Liver (tissue), 9 donors: ENCODE measurements around the gene SNHG17. TPM values are rescaled to one million over a fixed set of nuclear protein-coding genes. Genes with fewer than 3 reads are reported as not detected.

ENCODE experiments used
- DNase-seq: peaks from one replicate; pipeline ENCODE4 v3.0.0-alpha.2; 2017; ENCODE audit warnings: low spot score
- H3K27ac ChIP-seq, 2 donors: one replicate each; pipeline ENCODE4 v1.7.0; 2013; ENCODE audit warnings: inconsistent platforms in 2 of 2, low read length in 2 of 2, control low read depth in 1 of 2, low read depth in 1 of 2, mild to moderate bottlenecking in 1 of 2
- H3K27me3 ChIP-seq, 4 donors: one replicate each; pipeline versions ENCODE4 v1.6.1 to v1.7.0; 2013; ENCODE audit warnings: low read length in 3 of 4, inconsistent platforms in 1 of 4, mild to moderate bottlenecking in 1 of 4, moderate library complexity in 1 of 4; ENCODE audit not compliant: control insufficient read depth in 4 of 4, insufficient read depth in 4 of 4
- H3K36me3 ChIP-seq, 4 donors: one replicate each; pipeline versions ENCODE4 v1.6.1 to v1.7.0; 2013; ENCODE audit warnings: low read length in 3 of 4, mild to moderate bottlenecking in 3 of 4, low read depth in 1 of 4, moderate library complexity in 1 of 4; ENCODE audit not compliant: control insufficient read depth in 4 of 4, insufficient read depth in 3 of 4
- H3K4me1 ChIP-seq, 4 donors: one replicate each; pipeline versions ENCODE4 v1.6.1 to v1.7.0; 2013; ENCODE audit warnings: low read length in 3 of 4, mild to moderate bottlenecking in 3 of 4, moderate library complexity in 1 of 4; ENCODE audit not compliant: control insufficient read depth in 4 of 4, insufficient read depth in 4 of 4
- H3K4me3 ChIP-seq, 3 donors: one replicate each; pipeline versions ENCODE4 v1.6.1 to v1.7.0; 2013; ENCODE audit warnings: low read length in 3 of 3, control low read depth in 1 of 3, low read depth in 1 of 3, mild to moderate bottlenecking in 1 of 3
- H3K9ac ChIP-seq, 2 donors: one replicate each; pipeline ENCODE4 v1.7.0; 2013; ENCODE audit warnings: low read length in 2 of 2, mild to moderate bottlenecking in 2 of 2, moderate library complexity in 2 of 2, control low read depth in 1 of 2, low read depth in 1 of 2
- H3K9me3 ChIP-seq, 4 donors: one replicate each; pipeline versions ENCODE4 v1.6.1 to v1.7.0; 2013; ENCODE audit warnings: low read length in 3 of 4; ENCODE audit not compliant: control insufficient read depth in 4 of 4
- EGR1 ChIP-seq, 2 donors: IDR thresholded peaks; 2 replicates each; pipeline ENCODE4 v1.6.1; 2016 to 2018; ENCODE audit warnings: antibody characterized with exemption in 2 of 2, low read depth in 2 of 2
- FOXA1 ChIP-seq: IDR thresholded peaks from 2 replicates; pipeline ENCODE4 v1.6.1; 2016; ENCODE audit warnings: antibody characterized with exemption
- FOXA2 ChIP-seq: IDR thresholded peaks from 2 replicates; pipeline ENCODE4 v1.6.1; 2016; ENCODE audit warnings: antibody characterized with exemption
- GABPA ChIP-seq, 2 donors: IDR thresholded peaks in 1 of 2; conservative IDR thresholded peaks in 1 of 2; 2 replicates each; pipeline ENCODE4 v1.6.1; 2016; ENCODE audit warnings: antibody characterized with exemption in 2 of 2, mild to moderate bottlenecking in 1 of 2, moderate library complexity in 1 of 2
- HNF4G ChIP-seq: IDR thresholded peaks from 2 replicates; pipeline ENCODE4 v1.6.1; 2016; ENCODE audit warnings: antibody characterized with exemption
- JUND ChIP-seq, 2 donors: IDR thresholded peaks; 2 replicates each; pipeline ENCODE4 v1.6.1; 2016; ENCODE audit warnings: antibody characterized with exemption in 2 of 2
- NR2F2 ChIP-seq: IDR thresholded peaks from 2 replicates; pipeline ENCODE4 v1.6.1; 2016; ENCODE audit warnings: antibody characterized with exemption
- YY1 ChIP-seq: IDR thresholded peaks from 2 replicates; pipeline ENCODE4 v1.6.1; 2016; ENCODE audit warnings: antibody characterized with exemption, mild to moderate bottlenecking
- WGBS: extraction: QIAGEN DNeasy Blood & Tissue Kit; methylation state at CpG from one replicate; pipeline ENCODE4 v1.1.7; 2013; 5-methylcytosine and 5-hydroxymethylcytosine counted together
- polyA plus RNA-seq, 2 donors: library from polyadenylated mRNA; stranded (reverse) in 1 of 2; unstranded in 1 of 2; fragments of 200-250 nt in 1 of 2; fragments of >200 nt in 1 of 2; fragmentation: Nextera tagmentation in 1 of 2; extraction: Ambion mirVana in 1 of 2; gene quantifications; one replicate each; pipeline versions ENCODE4 v1.2.1 to v1.2.3, GENCODE V29; 2013 to 2015
- total RNA-seq, 2 donors: library from RNA; depleted of rRNA; stranded (reverse); fragments of >200 nt; gene quantifications; one replicate each; pipeline ENCODE4 v1.2.3, GENCODE V29; 2014
- TF ChIP-seq, protein P1 (sequence below): IDR thresholded peaks from 2 replicates; pipeline ENCODE4 v1.6.1; 2016; ENCODE audit warnings: antibody characterized with exemption
- TF ChIP-seq, protein P2 (sequence below): IDR thresholded peaks from 2 replicates; pipeline ENCODE4 v1.6.1; 2016; ENCODE audit warnings: antibody characterized with exemption
- TF ChIP-seq, protein P3 (sequence below): fragments of 150-350 bp; IDR thresholded peaks from 2 replicates; pipeline ENCODE4 v1.5.1; 2017; ENCODE audit warnings: improper control_type of control experiment, low read depth, low read length; ENCODE audit not compliant: missing input control
- TF ChIP-seq, protein P4 (sequence below): IDR thresholded peaks from 2 replicates; pipeline ENCODE4 v1.6.1; 2016; ENCODE audit warnings: antibody characterized with exemption
- TF ChIP-seq, protein P5 (sequence below): IDR thresholded peaks from 2 replicates; pipeline ENCODE4 v1.6.1; 2016; ENCODE audit warnings: antibody characterized with exemption, mild to moderate bottlenecking
- donor health status: healthy.
- donor health status: healthy.
- donor health status: healthy.
- donor health status: healthy.
- donor health status: healthy.

SNHG17 gene
- total and polyA plus RNA-seq, 4 donors, result 6.3 to 24.6 (median 14.0) TPM

DNA sequence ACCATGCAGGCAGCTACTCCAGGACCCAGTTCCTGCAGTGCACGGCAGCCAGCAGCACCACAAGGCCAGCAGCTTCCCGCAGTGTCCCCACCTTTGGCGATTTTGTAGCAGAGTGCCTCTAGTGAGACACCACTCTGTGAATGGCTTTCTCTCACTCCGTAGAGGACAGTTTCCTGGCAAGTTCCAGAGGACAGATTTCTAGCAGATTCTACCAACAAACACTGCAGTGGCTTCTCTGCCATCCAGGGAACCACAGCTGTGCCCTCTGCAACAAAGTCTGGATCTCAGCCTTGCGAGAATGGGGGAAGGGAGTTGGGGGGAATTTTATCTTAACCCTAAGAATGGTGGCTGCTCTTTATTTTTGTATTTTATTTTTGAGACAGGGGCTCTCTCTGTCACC is 28.7 kb downstream of the SNHG17 start:
- Histone ChIP-seq H3K4me3 (no peak overlapping the region), H3K36me3 (no peaks in the 10 kb centered on the region), H3K27me3 (no peaks in the 10 kb centered on the region), H3K9ac (no peak overlapping the region), H3K4me1 (no peaks in the 10 kb centered on the region), H3K9me3 (no peaks in the 10 kb centered on the region), H3K27ac (no peak overlapping the region)
- TF ChIP-seq YY1, result no peak
- no peak for TF ChIP-seq FOXA1
- TF ChIP-seq, protein P1, sequence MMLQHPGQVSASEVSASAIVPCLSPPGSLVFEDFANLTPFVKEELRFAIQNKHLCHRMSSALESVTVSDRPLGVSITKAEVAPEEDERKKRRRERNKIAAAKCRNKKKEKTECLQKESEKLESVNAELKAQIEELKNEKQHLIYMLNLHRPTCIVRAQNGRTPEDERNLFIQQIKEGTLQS, result no peak
- TF ChIP-seq EGR1 (IDR thresholded peaks at IDR 0.05; ENCODE audit: low read depth in 2 of 2), result no peak
- TF ChIP-seq NR2F2, result no peak
- no peak for TF ChIP-seq GABPA (IDR thresholded peaks at IDR 0.05 in 1 of 2, conservative IDR thresholded peaks at IDR 0.05 in 1 of 2)
- TF ChIP-seq, protein P2, sequence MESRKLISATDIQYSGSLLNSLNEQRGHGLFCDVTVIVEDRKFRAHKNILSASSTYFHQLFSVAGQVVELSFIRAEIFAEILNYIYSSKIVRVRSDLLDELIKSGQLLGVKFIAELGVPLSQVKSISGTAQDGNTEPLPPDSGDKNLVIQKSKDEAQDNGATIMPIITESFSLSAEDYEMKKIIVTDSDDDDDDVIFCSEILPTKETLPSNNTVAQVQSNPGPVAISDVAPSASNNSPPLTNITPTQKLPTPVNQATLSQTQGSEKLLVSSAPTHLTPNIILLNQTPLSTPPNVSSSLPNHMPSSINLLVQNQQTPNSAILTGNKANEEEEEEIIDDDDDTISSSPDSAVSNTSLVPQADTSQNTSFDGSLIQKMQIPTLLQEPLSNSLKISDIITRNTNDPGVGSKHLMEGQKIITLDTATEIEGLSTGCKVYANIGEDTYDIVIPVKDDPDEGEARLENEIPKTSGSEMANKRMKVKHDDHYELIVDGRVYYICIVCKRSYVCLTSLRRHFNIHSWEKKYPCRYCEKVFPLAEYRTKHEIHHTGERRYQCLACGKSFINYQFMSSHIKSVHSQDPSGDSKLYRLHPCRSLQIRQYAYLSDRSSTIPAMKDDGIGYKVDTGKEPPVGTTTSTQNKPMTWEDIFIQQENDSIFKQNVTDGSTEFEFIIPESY, result no peak
- 96% methylated on average over 5 of the region's 5 CpGs for WGBS
- DNase-seq, result no peak

DNA sequence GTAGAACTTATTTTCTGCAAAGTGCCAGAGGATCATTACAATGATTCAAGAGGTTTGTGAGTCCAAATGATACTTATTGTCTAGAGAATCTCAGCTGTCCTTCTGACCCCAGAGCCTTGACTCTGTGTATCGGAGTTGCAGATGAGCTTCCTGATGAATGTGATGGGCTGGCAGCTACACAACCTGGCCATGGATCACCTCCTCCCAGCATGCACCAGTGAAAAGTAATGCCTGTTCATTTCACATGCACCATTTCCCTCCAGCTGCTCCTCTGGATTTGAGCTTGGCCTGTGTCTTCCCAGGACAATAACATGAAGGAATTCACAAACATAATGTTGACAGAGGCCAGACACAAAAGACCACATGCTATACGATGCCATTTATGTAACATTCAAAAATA is 30.0 kb downstream of the SNHG17 start:
- Histone ChIP-seq H3K9ac (no peak overlapping the region), H3K27ac (no peak overlapping the region), H3K4me3 (no peak overlapping the region), H3K9me3 (no peaks in the 10 kb centered on the region), H3K4me1 (no peaks in the 10 kb centered on the region), H3K36me3 (no peaks in the 10 kb centered on the region), H3K27me3 (no peaks in the 10 kb centered on the region)
- no peak for DNase-seq
- no peak for TF ChIP-seq EGR1 (IDR thresholded peaks at IDR 0.05; ENCODE audit: low read depth in 2 of 2)
- TF ChIP-seq YY1, result no peak
- TF ChIP-seq FOXA2, result no peak
- TF ChIP-seq, protein P3, sequence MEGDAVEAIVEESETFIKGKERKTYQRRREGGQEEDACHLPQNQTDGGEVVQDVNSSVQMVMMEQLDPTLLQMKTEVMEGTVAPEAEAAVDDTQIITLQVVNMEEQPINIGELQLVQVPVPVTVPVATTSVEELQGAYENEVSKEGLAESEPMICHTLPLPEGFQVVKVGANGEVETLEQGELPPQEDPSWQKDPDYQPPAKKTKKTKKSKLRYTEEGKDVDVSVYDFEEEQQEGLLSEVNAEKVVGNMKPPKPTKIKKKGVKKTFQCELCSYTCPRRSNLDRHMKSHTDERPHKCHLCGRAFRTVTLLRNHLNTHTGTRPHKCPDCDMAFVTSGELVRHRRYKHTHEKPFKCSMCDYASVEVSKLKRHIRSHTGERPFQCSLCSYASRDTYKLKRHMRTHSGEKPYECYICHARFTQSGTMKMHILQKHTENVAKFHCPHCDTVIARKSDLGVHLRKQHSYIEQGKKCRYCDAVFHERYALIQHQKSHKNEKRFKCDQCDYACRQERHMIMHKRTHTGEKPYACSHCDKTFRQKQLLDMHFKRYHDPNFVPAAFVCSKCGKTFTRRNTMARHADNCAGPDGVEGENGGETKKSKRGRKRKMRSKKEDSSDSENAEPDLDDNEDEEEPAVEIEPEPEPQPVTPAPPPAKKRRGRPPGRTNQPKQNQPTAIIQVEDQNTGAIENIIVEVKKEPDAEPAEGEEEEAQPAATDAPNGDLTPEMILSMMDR, result no peak
- 85% methylated on average over 2 of the region's 2 CpGs for WGBS

DNA sequence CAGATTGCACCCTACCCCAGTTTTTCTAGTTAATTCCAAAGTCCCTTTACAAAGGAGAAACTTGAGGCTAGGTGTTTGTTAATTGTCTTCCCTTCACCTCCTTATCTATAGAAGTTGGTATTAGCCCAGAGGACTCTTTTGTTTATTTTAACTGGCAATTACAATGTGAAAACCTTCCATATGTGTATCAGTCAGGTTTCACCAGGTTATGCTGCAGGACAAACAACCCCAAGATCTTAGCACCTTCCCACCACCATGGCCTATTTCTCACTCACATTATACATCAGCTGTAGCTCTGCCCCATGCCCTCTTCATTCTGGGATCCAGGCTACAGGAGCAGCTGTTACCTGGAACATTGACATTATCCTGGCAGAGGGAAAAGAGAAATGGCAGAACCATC is 31.1 kb downstream of the SNHG17 start:
- TF ChIP-seq, protein P1, result no peak
- TF ChIP-seq YY1 (no peak), NR2F2 (no peak), JUND (IDR thresholded peaks at IDR 0.05) (no peak), EGR1 (IDR thresholded peaks at IDR 0.05; ENCODE audit: low read depth in 2 of 2) (no peak), HNF4G (no peak), FOXA1 (no peak)
- TF ChIP-seq, protein P4, sequence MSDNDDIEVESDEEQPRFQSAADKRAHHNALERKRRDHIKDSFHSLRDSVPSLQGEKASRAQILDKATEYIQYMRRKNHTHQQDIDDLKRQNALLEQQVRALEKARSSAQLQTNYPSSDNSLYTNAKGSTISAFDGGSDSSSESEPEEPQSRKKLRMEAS, result no peak
- TF ChIP-seq, protein P5, sequence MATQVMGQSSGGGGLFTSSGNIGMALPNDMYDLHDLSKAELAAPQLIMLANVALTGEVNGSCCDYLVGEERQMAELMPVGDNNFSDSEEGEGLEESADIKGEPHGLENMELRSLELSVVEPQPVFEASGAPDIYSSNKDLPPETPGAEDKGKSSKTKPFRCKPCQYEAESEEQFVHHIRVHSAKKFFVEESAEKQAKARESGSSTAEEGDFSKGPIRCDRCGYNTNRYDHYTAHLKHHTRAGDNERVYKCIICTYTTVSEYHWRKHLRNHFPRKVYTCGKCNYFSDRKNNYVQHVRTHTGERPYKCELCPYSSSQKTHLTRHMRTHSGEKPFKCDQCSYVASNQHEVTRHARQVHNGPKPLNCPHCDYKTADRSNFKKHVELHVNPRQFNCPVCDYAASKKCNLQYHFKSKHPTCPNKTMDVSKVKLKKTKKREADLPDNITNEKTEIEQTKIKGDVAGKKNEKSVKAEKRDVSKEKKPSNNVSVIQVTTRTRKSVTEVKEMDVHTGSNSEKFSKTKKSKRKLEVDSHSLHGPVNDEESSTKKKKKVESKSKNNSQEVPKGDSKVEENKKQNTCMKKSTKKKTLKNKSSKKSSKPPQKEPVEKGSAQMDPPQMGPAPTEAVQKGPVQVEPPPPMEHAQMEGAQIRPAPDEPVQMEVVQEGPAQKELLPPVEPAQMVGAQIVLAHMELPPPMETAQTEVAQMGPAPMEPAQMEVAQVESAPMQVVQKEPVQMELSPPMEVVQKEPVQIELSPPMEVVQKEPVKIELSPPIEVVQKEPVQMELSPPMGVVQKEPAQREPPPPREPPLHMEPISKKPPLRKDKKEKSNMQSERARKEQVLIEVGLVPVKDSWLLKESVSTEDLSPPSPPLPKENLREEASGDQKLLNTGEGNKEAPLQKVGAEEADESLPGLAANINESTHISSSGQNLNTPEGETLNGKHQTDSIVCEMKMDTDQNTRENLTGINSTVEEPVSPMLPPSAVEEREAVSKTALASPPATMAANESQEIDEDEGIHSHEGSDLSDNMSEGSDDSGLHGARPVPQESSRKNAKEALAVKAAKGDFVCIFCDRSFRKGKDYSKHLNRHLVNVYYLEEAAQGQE, result no peak
- TF ChIP-seq, protein P3, result no peak
- TF ChIP-seq, protein P2, result no peak

More for the DNA sequence above, 31.1 kb downstream of the SNHG17 start:
- Histone ChIP-seq H3K4me1 (no peaks in the 10 kb centered on the region), H3K9ac (no peak overlapping the region), H3K36me3 (no peaks in the 10 kb centered on the region), H3K27me3 (no peaks in the 10 kb centered on the region), H3K4me3 (no peak overlapping the region), H3K27ac (no peak overlapping the region), H3K9me3 (no peaks in the 10 kb centered on the region)
- no peak for DNase-seq
